PC-3 (cell line): ENCODE data around the gene PAMR1.

Source experiments
- CTCF ChIP-seq: fragments of 300-600 bp; sonication (generic); conservative IDR thresholded peaks from 2 replicates; pipeline ENCODE4 v1.5.1; 2017; ENCODE audit warnings: antibody characterized with exemption, low read depth, mild to moderate bottlenecking, low read length
- EZH2phosphoT487 ChIP-seq: fragments of 300-600 bp; sonication (generic); IDR thresholded peaks from 2 replicates; pipeline ENCODE4 v1.6.1; 2018; ENCODE audit warnings: mild to moderate bottlenecking, antibody characterized with exemption, low read length, borderline replicate concordance

- TF ChIP-seq CTCF (no peak), EZH2phosphoT487 (no peak)
Observed at GRCh38 chr11:35414776-35415175, 110.6 kb downstream of the PAMR1 start.
